H1 (cell line): ENCODE measurements around the gene SSB. TPM values are rescaled to one million over a fixed set of nuclear protein-coding genes. Genes with fewer than 3 reads are reported as not detected.

Experiments used
- ATF2 ChIP-seq: IDR thresholded peaks from 2 replicates; pipeline ENCODE4 v1.6.1; 2012; ENCODE audit warnings: low read length, inconsistent platforms
- ATF3 ChIP-seq: IDR thresholded peaks from 2 replicates; pipeline ENCODE4 v1.6.1; 2011; ENCODE audit warnings: low read depth, mild to moderate bottlenecking, low read length; ENCODE audit not compliant: insufficient read depth
- MAX ChIP-seq: IDR thresholded peaks from 2 replicates; pipeline ENCODE4 v1.6.1; 2012; ENCODE audit warnings: inconsistent platforms
- NANOG ChIP-seq: IDR thresholded peaks from 2 replicates; pipeline ENCODE4 v1.6.1; 2011; ENCODE audit warnings: low read length, low read depth, mild to moderate bottlenecking, inconsistent platforms; ENCODE audit not compliant: insufficient read depth, poor library complexity, severe bottlenecking
- TEAD4 ChIP-seq: IDR thresholded peaks from 2 replicates; pipeline ENCODE4 v1.6.1; 2012; ENCODE audit warnings: low read depth, low read length, inconsistent platforms, mixed read lengths
- polyA plus RNA-seq, 7 experiments: library from polyadenylated mRNA; depleted of rRNA in 3 of 7; stranded (reverse) in 5 of 7; unstranded in 2 of 7; fragments of >200 nt in 5 of 7; fragments of 200-250 nt in 2 of 7; gene quantifications; 1 replicate in 5 of 7; 2 replicates in 1 of 7; 4 replicates in 1 of 7; pipeline versions ENCODE4 v1.2.1 to v1.2.3, GENCODE V29; 2011 to 2013; ENCODE audit warnings: missing spikeins in 2 of 7, mixed read lengths in 2 of 7
- total RNA-seq: library from RNA; stranded (reverse); fragmentation: NEBNext Ultra II Directional; extraction: Animal tissue kit (Norgen Biotek cat#: 25700); gene quantifications from 2 replicates; pipeline ENCODE4 v1.2.1, GENCODE V29; 2021

SSB gene
- total and polyA plus RNA-seq, 2 of the 8 experiments (the other 6 are each of a cell fraction or from before 2014, with no cell fraction given): 60.8 to 270 TPM

- TF ChIP-seq ATF2 (no peak), ATF3 (no peak), TEAD4 (no peak), MAX (no peak), NANOG (no peak)
- TF ChIP-seq, all 59 proteins: peak for 0
These were observed 30.2 kb upstream of the SSB start (continued) for GRCh38 chr2:169768262-169768995.
